22Rv1 (cell line): ENCODE measurements around the gene ERBIN.

Experiments used
- CTCF ChIP-seq: fragments of 450-650 bp; IDR thresholded peaks from 2 replicates; pipeline ENCODE4 v1.5.1; 2017; ENCODE audit warnings: mild to moderate bottlenecking
- ZFX ChIP-seq: fragments of 450-650 bp; IDR thresholded peaks from 2 replicates; pipeline ENCODE4 v1.6.1; 2017; ENCODE audit warnings: antibody characterized with exemption, borderline replicate concordance

- TF ChIP-seq CTCF (no peak), ZFX (no peak)
Measured at GRCh38 chr5:65927503-65928321, 1.3 kb downstream of the ERBIN start.
